Epidermal melanocyte (primary cell): Measurements from ENCODE around the gene ZNF691.
"Not testable (repeated sequence)": the region's sequence is repeated elsewhere in the genome, so short reads cannot be mapped to it uniquely, and the experiment has no call there.

ENCODE experiments used
- DNase-seq: peaks from one replicate; pipeline ENCODE4 v3.0.0; 2011; ENCODE audit warnings: low spot score; ENCODE audit not compliant: insufficient read length

ZNF691 gene

DNA sequence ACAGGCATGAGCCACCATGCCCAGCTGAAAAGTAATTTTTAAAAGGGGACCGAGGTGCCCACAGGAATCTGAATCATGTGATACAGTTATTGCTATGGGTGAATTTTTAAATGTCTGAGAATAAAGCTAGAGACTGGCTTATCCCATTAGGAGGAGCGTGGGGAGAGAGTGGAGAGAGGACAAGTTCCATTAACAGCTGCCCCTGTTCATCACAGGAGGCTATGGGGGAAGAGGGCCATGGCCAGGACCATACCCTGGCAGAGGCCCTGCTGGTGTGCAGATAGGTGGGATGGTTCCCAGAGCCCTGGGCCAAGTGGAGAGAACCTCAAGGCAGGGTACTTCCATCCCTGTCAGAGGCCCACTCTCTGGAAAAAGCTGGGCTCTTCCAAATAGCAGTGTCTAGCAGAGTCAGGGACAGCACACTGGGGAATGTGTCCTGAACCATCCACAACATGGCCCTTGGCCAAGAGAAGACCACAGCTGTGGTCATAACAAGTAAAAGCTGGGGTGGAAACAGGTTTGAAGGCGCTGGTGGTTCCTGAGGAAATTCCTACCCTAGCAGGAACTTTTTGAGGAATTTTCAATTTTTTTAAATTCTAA, 13.7 kb upstream of the ZNF691 start:
- no peak for DNase-seq

- DNase-seq, result no peak
Measured at GRCh38 chr1:42833981-42834380, 12.4 kb upstream of the ZNF691 start.

GRCh38 chr1:42834803-42835202, 11.6 kb upstream of the ZNF691 start:
- DNase-seq, result no peak

DNA sequence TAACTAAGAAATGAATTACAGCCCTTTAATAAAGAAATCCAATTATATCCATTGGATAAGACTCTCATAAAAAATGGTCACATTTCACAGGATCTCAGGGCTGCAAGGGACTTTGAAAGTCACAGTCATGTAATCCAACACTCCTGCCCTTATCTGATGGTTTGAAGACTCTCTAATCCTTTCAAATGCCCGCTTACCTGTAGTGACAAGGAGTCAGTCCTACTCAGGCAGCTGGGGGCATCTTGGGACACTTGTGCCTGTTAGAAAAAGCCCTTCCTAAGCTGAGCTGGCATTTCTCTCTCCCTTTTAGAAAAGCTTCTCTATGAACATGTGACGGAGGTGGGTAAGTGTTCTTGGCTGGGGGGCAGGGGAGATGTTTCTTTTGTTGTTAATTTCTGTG, 11.0 kb upstream of the ZNF691 start:
- no peak for DNase-seq

DNA sequence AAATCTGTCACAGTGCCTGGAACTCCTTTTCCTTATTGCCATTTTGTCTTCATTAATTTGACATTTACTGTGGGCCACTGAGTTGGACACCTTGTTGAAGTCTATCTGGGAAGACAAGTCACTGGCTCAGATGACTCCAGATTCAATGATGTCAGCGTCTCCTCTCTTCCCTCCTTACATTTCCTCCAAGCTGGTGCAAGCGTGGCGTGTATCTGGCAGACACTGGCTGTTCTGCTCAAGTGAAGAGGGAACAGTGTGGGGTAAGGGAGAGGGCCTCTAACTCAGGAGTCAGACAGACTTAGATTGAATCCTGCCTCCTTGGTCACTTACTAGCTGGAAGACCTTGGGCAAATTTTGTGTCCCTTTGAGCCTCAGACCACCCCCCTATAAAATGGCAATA, 8.7 kb upstream of the ZNF691 start:
- no peak for DNase-seq

DNA sequence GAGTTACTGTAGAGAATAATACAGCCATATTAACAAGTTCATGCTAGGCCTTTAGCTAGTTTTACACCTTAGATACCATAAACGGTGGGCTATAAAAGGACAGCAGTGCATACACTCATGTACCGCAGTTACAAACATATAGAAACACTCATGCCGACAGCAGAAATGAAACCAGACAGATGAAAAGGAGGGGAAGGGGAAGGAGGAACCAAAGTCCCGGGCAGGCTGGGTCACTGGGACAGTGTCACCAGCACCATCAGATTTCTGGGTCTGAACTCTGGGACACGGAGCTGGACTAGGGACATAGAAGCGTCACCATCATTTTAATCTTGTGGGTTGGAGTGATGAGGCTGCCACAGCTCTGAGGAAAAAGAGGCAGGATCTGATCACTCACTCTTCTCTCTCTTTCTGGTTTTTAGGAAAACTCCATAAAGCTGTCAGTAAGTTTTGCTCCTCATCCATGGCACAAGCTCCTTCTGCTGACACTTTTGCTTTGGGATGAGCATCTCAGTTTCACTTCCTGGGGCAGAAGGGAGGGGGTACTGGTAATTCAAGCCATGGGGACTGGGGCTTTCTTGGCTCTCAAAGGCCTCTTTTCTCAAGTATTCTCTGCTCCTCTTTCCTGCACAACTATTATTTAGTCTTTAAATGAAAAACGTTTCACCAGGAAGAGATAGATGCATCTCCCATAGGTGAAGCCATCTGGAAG, 7.8 kb upstream of the ZNF691 start:
- DNase-seq, result no peak

- no peak for DNase-seq
Measured at GRCh38 chr1:42841010-42841409, 5.4 kb upstream of the ZNF691 start.

DNA sequence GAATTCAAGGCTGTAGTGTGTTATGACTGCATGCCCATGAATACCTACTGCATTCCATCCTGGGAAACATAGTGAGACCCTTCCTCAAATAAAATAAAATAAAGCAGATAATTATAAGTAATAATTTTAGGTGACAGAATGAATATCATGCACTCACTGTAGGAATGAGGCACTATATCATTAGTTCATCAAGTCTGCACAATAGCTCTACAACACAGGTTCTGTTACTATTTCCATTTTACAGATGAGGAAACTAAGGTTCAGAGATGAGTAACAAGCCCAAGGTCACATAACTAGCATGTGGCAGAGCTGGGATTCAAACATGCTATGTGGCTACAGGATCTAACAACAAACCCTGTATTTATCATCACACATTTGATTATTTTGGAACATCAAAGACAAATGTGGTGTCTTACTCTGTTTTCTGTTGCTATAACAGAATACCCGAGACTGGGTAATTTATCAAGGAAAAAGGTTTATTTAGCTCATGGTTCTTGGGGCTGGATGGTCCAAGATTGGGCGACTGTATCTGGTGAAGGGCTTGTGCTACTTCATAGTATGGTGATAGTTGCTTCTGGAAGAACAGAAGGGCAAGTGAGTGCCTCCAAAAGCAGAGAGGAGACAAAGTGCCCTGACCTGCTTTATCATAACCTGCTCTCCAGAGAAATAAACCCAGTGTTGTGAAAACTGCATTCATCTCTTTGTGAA, 4.8 kb upstream of the ZNF691 start:
- DNase-seq, result no peak

DNA sequence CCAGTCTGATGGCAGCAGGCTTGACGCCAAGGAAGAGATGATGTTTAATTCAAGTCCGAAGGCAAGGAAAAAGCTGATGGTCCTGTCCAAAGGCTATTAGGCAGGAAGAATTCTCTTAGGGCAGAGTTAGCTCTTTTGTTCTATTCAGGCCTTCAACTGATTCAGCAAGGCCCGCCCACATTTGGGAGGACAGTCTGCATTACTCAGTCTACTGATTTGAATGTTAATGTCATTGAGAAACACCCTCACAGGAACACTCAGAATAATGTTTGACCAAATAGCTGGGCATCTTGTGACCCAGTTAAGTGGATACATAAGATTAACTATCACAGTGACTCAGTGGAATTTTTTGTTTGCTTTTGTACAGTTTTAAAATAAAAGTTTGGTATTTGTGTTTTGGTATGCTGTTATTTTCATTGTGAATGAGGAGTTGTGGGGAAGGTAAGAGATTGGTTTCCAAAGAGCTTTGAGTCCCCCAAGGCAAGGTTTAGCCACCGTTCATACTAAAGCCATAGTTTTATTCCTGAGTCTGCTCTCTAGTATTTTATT, 1.7 kb upstream of the ZNF691 start:
- DNase-seq, result no peak

GRCh38 chr1:42845193-42845592, 1.2 kb upstream of the ZNF691 start:
- no peak for DNase-seq

GRCh38 chr1:42845866-42846256, 552 bp upstream of the ZNF691 start:
- no peak for DNase-seq

DNA sequence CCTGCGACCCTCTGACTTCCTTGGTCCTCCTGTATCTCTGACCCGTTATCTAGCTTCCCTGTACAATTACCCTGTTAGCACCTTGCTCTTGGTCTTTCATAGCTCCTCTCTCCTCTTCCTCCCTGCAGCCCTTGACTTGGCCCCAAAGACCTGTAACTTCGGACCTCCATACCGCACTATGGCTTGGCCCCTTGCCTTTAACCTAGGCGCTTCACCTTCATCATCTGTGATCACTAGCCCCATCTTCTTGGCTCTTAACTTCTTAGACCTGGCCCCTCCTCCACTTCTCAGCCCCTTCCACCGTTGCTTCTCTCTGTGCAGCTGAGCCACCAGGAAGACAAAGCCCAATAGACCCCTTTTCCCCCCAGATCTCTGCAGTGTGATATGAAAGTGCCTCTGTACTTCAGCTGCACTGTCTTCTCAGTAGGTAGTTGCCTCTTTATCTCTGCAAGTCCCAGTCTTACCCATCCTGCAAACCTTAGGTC, 740 bp downstream of the ZNF691 start:
- DNase-seq, result no peak

- DNase-seq, result no peak
Measured at GRCh38 chr1:42847721-42848460, 1.5 kb downstream of the ZNF691 start.

DNA sequence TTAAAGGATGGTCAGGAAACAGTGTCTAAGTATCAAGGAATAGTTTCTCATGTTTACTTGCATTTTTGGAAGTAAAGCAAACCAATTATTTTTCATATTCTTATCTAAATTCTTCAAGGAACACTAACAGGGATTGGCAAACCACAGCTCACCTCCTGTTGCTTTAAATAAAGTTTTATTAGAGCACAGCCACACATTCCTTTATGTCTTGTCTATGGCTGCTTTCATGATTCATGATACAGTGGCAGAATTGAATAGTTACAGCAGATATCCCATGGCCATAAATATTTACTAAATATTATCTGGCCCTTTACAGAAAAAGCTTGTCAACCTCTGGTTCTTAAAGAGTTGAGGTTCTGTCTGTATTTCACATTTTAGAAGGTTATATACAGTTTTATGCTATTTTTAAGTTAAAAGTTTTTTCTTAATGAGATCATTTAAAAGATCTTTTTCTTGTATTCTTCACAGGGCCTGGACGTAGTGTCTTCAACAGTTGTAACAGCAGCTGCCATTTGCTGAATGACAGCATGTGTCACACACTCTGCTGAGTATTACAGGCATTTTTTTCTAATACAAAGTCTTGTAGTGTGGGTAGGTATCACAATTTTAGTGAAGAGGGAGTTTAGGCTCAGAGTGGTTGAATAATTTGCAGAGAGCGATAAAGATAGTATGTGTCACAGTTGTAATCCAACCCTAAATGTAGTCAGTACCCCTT, 2.6 kb downstream of the ZNF691 start:
- no peak for DNase-seq

DNA sequence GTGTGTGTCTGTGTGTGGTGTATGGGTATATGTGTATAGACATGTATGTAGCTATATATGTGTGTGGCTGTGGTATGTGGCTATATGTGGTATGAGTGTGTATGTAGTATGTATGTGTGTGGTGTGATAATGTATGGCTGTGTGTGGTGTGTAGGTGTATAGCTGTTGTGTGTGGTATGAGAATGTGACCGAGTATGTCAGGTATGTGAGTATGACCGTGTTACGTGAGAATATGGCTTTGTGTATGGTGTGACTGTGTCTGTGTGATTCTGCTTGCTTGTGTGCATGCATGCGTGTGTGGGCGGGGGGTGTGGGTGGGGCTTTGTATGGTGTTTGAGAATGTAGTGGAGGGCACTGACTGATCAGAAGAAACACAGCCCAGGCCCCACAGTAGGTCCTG, 3.5 kb downstream of the ZNF691 start:
- no peak for DNase-seq

DNA sequence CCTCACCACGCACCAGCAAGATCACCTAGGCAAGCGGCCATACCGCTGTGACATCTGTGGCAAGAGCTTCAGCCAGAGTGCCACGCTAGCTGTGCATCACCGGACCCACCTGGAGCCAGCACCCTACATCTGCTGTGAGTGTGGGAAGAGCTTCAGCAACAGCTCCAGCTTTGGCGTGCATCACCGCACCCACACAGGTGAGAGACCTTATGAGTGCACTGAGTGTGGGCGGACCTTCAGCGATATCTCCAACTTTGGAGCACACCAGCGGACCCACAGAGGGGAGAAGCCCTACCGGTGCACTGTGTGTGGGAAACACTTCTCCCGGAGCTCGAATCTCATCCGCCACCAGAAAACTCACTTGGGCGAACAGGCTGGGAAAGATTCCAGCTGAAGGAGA, 5.0 kb downstream of the ZNF691 start:
- DNase-seq, result no peak

GRCh38 chr1:42851960-42852607, 5.7 kb downstream of the ZNF691 start:
- no peak for DNase-seq

DNA sequence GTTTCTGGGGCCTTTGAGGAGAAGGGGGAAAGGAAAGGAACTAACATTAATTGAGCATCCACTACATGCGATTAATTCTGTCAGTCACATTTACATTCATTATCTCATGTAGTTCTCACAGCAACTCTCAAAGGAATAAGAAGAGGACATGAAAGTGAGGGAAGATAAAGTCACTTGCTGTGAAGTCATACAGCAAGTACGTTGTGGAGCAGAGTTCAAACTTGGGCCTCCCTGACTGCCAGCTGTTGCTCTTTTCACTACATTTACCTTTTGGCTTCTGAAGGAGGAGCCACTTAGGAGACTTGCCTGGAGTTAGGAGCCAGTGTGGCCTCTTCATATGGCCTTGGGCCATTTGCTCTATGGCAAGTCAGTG, 6.2 kb downstream of the ZNF691 start:
- no peak for DNase-seq

DNA sequence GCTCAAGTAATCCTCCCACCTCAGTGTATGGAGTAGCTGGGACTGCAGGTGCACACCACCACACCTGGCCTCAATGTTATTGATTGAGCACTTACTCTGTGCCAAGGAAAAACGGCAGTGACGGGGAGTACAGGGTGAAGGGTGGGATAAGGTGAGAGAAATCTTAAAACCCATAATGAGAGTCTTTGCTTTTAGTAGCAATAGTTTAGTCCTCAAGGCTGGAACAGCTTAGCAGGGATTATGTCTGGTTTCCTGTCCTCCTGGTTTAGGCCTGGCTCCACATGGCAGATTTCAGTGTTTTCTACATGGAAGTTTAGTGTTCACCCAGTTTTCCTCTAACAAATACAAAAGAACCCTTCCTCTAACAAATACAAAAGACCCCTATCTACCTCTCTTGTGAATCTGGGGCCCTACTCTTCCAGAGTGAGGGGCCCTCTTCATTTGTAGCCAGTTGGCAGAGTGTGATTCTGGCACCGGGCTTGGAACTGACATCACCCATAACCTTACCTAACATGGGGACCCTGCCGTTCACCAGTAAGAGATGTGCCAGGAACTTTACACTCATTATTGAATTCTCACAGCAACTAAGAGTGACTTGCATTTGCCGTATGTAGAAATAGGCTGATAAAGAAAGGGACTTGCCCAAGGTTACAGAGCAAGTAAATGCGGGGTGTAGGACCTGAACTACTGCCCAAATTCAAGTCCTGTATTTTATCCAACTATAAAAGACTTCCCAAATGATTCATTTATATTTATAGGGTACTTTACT, 6.9 kb downstream of the ZNF691 start:
- no peak for DNase-seq

DNA sequence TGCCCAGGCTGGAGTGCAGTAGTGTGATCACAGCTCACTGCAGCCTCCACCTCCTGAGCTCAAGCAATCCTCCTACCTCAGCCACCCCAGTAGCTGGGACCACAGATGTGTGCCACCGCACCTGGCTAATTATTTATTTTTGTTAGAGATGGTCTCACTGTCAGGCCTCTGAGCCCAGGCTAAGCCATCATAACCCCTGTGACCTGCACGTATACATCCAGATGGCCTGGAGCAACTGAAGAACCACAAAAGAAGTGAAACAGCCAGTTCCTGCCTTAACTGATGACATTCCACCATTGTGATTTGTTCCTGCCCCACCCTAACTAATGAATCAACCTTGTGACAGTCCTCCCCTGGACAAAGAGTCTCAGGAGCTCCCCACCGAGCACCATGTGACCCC, 10.1 kb downstream of the ZNF691 start:
- DNase-seq, result not testable (repeated sequence)
